HS-27A (cell line): ENCODE measurements around the gene XCL1.
"Not testable (repeated sequence)": the region's sequence is repeated elsewhere in the genome, so short reads cannot be mapped to it uniquely, and the experiment has no call there.

ENCODE experiments used
- DNase-seq: peaks from one replicate; pipeline ENCODE4 v3.0.0-alpha.2; 2012; ENCODE audit warnings: low read depth, missing footprints

The XCL1 gene

DNA sequence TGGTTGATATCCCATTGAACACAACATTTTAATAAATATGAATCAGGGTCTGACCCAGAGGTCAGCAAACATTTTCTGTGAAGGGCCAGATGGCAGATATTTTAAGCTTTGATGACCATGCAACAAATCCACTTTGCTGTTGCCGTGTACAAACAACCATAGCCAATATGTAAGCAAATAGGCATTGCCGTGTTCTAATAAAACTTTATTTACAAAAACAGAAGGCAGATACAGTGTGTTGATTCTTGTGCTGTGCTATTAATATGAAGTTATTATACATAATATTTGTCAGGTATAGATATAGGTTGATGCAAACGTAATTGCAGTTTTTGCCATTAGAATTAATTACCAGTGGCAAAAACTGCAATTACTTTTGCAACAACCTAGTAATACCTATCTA lies 8.8 kb upstream of the XCL1 start:
- no peak for DNase-seq

DNA sequence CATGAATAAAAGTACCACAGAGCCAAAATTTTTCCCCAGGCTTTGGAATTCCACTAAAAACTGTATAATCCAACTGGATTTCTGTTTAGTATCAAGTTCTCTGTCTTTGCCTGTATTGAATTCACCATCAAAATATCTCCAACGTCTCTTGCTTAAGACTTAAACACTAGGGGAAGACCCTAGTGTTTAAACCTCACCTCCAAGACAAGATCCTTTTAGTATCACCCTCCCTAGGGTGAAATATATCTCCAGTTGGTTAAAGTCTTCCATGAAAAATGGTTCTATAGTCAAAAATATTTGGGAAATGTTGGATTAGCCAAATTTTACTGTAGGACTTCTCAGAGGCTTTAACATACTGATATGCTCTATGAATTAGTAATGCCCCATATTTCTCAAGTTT lies 8.1 kb upstream of the XCL1 start:
- no peak for DNase-seq

DNA sequence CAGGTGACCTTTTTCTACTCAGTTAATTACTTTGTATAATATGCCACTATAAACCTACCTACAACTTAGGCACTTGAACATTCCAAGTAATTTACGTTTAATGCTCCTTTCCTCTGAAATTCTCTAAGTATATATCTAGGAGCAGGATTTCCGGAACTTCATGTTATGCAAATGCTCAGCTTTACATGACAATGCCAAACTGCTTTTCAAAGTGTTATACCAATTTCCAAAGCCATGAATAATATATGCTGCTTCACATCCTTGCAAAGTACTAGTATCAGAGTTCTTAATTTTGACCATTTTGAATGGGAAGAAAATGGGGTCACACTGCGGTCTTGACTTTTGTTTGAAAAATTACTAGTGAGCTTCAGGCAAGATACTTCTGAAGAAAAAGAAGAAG lies 5.8 kb upstream of the XCL1 start:
- no peak for DNase-seq

DNA sequence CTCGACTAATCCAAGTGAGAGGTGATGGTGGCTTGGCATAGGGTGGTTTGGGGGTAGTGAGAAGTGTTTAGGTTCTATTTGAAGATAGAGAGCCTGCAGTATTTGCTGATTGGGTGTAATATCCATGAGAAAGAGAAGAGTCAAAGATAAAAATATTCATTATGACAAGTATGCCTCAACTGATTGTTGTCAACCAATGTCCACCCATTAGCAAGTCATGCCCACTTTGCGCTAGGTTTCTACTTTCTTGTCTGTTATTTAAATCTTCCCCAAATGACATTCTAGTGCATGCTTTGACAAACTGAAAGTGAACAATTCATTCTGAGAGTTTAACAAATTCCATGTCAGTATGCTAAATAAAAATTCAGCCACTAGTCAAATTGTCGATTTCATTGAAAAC lies 3.8 kb upstream of the XCL1 start:
- no peak for DNase-seq

DNA sequence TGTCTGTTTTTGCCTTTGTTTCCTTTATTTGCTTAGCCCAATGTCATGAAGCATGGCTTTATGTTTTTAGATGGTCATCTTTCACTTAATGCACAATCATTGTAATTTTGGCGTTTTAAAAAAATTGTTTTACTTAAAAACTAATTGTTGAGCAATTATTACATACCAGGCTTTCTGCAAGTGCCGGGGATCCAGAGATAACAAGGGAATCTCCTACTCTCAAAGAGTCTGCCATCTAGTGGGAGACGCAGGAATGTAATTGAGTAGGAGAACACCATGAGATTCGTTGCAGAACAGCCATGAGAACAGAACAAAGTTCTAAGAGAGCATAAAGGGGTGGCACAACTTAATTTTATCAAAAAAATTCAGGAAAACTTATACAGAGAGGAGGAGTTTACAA lies 2.2 kb upstream of the XCL1 start:
- DNase-seq, result not testable (repeated sequence)

DNA sequence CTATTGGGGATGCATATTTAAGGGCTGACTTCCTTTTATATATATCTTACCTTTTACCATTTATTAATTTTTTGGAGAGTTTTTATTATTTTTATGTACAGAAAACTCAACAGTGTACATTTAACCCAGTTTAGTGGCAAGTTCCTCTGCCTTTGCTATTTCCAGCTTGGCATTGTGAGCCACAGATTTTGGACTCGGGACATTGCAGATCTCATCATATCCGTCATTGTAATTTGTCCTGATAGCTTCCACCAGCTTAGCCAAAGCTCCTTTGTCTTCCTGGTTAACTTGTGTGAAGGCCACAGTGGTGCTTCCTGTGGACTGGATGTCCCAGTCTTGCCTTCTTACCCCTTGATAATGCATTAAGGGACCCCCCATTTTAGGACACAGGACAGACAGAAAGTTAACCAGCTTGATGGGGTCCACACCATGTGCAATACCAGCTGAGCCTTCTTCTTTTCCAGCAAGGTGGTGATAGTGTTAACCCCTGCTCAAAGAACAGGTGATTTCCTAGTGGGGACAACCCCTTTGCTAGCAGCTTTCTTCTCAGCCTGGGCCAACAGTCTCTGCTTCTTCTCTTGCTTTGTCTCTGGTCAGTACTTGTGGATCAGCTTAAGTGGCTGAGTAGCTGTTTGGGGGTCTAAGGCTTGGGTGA lies 2.3 kb downstream of the XCL1 start:
- not testable (repeated sequence) for DNase-seq

DNA sequence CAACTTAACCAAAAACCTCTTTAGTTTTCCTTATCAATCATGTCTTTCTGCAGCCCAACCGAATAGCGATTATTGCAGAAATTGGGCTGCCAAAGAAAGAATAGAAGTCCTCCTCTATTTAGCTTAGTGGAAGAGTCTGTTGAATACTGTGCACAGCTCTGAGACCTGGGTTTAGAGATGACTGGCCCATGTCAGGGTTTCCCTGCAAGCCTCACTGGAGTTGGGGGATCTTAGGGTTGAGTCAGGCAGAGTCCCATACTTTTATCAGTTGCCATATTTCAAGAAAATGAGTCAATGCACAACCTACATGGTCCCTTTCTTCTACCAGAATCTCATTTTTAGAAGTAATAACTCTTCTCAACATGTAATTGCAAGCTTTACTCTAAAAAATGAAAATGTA lies 3.9 kb downstream of the XCL1 start:
- not testable (repeated sequence) for DNase-seq

DNA sequence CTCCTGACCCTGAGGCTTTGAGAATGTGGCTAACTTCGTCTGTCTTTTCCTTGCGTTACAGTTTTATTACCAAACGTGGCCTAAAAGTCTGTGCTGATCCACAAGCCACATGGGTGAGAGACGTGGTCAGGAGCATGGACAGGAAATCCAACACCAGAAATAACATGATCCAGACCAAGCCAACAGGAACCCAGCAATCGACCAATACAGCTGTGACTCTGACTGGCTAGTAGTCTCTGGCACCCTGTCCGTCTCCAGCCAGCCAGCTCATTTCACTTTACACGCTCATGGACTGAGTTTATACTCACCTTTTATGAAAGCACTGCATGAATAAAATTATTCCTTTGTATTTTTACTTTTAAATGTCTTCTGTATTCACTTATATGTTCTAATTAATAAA lies 4.6 kb downstream of the XCL1 start:
- DNase-seq, result not testable (repeated sequence)

DNA sequence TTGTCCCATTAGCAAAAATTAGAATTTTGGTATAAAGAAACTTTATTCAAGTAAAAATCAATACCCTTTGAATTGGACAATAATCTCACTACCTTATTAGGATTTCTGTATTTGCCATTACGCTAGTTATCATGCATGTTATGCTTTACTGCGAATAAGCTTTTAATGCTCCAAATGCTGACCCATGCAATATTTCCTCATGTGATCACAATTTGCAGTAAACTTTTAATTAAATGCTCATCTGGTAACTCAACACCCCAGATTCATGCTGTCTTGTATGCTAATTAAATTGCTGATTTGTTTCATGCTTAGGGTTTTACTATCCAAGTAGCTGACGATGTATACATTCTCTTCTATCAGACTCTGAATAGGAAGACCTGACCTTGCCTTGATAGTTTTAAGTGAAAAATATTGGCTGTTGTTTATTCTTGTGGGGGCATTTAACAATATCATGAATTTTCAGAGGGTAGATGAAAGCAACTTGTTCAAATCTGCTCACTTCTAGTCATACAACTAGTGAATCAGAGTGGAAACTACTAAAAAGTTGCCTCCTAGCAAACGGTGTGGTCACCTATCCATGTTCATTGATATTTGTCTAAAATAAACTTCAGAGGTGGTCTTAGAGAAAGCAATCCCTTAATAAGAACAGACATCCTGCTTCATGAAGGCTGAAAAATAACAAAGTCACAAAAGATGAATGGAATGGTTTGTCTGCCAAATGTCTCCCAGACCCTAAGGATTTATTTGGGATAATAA lies 5.6 kb downstream of the XCL1 start:
- DNase-seq, result no peak

DNA sequence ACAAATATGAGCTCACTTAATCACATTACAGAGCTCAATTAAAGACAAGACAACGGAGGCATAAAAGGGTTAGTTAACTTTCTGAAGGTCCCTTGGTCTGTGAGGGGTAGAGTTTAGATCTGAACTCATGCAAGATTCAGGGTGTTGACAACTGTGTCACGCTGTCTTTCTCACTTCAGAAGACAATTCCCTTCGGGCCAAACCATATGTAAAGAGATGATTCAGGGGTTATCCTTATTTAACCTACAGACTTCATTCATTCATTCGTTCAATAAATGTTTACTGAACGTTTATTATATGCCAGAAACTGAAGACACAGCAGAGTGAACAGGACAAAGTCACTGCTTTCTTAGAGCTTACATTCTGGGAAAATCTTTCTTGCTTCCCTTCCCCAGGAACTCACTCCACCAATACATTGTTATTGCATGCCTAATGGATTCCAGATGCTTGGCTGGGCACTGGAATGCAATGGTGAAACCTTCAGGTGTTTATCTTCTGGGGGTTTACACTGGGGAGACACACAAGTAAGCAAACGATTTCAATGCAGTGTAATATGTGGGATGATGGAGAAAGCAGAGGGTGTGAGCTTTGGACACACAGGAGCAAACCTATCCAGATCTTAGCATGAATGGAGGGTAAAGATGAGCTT lies 6.4 kb downstream of the XCL1 start:
- no peak for DNase-seq

DNA sequence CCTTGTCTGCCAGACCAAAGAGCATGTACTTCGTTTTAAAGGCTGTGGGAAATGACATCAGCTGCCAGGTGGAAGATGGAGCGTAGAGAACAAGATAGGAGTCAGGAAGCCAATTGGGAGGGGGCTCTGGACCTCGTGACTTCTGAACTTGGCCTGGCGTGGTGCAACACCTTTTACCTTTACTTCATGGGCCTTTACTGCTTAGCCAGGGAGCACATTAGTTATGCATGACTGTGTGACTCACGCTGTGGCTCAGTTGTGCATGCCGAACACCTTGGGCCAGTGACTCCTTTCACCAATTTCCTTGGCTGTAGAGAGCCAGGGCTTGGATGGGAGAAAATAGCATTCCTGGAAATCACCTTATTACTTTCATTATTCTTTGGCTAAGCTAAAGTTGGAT lies 7.2 kb downstream of the XCL1 start:
- no peak for DNase-seq

DNA sequence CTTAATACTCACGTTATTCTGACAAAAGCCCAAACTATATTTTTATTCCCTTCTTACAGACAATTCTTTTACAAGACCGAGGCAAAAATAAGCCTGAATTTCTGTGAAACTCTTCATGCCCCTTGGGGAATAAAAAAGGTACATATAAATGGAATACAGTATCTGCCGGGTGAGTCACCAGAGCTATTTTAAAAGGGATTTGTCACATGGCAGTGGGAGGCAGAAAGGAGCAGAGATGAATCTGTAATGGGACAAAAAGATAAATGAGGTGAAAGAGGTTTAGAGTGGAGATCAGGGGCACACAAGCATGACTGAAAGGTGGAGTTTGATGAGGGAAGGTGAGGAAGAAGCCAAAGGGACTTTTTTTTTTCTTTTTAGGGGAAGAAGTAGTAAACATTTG lies 8.8 kb downstream of the XCL1 start:
- no peak for DNase-seq

DNA sequence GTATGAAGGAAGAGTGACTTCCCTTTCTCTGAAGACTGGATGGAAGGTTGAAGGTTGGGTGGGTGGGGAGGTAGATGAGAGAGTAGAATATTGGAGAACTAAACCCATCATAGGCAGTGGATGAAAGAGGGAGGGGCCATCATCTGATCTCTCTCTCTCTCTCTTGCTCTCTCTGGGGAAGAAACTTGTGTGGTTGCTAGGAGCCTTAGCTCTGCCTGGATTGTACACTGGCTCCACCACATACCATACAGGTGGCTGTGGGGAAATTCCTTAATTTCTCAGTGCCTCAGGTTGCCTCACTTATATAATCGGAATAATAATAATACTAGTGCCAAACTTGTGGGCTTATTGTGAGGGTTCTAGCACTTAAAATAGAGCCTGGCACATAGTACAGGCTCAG lies 9.5 kb downstream of the XCL1 start:
- DNase-seq, result no peak

DNA sequence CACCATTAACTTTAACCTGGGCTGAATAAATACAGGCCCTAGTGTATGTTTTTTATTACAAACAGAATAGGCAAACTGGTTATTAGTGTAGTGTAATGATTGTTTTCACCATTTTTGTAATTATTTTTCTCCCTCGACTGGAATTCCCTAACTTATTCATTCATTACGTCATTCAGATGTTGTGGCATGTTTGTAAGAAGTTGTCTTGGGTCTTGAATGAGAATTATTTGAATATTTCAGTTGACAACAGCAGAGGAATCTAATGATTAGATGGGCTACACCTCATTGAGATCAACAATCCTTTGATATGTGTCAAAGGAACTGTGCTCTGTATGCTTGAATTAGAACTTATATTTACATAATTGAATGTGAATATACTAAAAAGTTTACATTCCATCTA lies 12.8 kb downstream of the XCL1 start:
- no peak for DNase-seq

DNA sequence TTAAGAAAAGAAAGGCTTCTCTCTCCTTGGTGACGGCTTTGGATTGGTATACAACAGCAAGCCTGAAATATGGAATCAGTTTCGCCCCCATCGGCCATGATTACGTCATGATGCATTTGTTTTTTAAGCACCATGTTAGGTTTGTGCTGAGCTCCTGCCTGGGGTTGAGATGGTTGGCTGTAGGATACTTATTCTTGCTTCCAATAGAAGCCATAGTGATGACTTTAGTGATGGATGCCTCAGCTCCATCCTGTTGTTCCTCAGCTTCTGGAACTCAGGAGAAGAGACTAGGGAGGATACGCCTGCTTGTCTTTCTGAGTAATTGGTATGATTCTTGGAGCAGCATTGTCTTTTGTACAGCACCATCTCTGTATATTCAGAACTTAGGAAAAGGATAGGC lies 14.7 kb downstream of the XCL1 start:
- no peak for DNase-seq

DNA sequence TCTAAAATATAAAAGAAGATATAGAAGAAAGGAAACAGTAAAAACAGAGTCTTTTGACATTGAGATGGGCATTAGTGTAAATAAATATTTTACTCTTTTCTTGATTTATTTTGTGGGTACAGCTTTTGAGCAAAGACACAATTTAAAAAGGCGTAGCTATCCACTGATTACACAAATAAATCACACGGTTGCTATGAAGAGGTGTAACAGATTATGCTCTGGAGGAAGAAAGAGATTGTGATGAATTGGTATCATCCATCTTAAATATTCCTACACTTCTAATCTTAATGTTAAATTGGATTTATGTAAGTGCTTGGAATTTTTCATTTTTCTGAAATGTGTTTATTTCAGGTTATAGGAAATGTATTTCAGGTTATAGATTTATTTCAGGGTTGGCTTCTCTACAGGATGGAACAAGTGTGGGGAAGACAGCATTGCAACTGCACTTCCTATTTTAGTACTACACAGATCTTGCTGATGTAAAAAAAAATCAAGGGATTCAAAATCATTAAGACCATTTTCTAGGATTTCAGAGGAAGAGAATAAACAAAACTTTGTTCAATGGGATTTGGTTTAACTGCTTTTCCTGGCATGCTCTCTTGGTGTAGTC lies 15.3 kb downstream of the XCL1 start:
- no peak for DNase-seq

DNA sequence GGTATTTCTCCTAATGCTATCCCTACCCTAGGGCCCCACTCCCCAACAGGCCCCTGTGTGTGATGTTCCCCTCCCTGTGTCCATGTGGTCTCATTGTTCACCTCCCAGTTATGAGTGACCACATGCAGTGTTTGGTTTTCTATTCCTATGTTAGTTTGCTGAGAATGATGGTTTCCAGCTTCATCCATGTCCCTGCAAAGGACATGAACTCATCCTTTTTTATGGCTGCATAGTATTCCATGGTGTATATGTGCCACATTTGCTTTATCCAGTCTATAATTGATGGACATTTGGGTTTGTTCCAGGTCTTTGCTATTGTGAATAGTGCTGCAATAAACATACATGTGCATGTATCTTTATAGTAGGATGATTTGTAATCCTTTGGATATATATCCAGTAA lies 19.0 kb downstream of the XCL1 start:
- not testable (repeated sequence) for DNase-seq

DNA sequence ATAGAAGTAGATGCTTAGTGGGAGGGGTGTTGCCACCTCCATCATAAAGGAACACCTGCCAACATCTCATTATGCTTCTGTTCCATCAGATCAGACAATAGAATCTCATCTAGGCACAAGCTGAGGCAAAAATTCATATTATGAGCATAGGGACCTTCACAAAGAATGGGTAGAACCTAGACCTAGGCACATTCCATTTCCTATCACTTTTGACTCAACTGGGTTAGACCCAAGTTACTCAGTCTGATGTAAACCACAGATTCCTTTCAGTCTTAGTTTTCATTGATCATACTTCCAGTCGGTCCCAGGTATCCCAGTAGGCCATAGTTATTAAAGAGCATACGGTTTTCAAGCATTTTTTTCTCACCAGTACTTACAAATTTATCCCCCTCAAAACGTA lies 21.7 kb downstream of the XCL1 start:
- no peak for DNase-seq

DNA sequence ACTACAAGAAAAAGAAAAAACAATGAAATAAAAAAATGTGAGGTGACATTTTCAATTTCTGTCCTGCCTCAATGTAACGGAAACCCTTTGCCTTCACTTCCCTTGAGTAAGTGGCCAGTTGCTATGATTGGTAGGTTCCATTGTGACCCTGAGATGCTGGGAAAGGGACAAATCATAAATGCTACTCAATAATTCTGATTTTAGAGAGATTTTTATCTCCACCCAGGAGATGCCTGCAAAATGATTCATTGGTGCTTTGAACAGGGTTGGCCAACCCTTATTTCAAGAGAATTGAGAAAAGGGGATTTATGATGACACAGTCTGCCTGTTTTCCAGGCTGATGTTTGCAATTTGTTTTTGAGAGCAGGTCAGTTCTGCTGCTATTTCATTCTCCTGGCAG lies 22.5 kb downstream of the XCL1 start:
- DNase-seq, result no peak

DNA sequence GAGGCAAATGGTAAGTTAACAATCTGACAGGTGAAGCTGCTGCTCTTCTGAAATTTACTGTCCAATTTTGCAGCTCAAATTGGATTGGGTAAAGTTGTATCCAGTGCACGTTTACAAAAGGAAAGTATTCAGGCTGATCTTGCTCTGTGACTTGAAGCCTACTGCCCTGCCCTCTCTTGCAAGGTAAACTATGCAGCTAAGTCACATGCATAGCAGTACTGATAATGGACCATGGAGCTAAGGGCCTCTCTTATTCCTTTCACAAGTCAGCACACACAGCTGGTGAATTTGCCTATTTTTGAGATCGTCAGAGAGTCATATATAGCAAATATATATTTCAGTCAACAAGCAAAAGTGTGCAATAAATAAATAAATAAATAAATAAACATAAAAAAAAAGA lies 23.2 kb downstream of the XCL1 start:
- DNase-seq, result no peak

DNA sequence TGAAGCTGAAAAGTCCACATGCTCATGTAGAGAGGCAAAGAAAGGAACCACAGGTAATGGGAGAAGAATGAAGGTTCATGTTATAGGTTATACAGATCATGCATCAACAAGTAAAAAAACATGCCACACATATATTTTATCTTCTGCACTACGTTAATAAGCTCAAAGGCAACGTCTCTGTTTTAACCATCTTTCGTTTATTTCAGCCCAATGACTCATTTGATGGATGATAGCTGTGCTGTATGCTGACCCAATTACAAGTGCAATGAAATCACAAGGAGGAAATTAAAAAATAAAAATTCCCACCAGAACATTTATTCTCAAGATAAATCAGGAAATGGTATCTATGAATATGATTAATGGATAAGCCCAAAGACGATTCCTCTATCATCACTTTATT lies 24.6 kb downstream of the XCL1 start:
- DNase-seq, result no peak

DNA sequence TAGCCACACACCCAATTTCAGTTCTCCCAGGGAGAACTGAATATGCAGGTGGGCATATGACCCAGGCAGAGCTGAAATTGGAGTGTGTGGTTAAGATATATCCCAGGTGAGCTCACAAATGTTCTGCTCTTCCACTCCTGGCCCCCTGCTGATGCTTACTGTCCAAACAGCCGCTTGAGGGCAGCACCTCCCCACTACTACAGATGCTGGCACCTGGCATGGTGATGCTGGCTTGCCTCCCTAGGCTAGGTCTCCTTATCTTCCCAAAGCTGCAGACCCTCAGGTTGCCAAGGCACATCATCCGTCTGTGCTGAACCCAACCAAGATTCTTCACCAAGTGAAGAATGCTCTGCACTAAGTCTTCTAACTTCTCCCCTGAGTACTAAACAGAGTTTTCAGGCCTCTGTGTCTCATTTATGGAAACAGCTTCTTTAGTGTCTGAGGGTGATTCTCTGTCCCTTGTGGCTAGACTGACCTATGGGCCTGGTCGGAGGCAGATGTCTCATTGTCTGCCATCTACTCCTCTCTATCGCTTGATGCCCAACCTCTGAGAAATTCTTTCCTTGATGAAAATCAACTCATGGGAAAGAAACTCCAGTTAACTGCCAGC lies 27.2 kb downstream of the XCL1 start:
- DNase-seq, result peak; percentile 31

DNA sequence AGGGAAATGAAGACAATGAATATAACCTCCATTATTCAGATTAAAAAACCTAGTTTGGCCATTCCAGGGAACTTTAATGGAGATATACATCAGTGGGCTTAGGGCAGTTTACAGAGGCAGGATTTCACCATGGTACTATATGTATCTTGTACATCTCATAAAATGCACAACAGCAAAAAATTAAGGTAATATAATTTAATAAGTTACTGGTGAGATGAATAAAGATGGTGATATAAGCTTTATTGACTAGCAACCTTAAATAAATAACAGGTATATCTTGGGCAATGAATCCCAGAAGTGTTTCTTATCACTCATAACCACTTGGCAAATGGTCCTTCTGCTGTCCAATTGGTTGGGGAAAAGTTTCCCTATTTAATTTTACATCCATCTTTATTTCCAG lies 29.0 kb downstream of the XCL1 start:
- no peak for DNase-seq
